Esophagus squamous epithelium (tissue), 5 donors: ENCODE data around the gene SLC35F3. TPM values are rescaled to one million over a fixed set of nuclear protein-coding genes. Genes with fewer than 3 reads are reported as not detected.

Experiments used
- DNase-seq: peaks from one replicate; lab custom pipeline; 2025; lab: John Stamatoyannopoulos, UW
- H3K27ac ChIP-seq, 4 donors: fragments of 200-600 bp; sonication (generic); one replicate each; pipeline ENCODE4 v1.5.1; 2016 to 2019; ENCODE audit warnings: mild to moderate bottlenecking in 1 of 4
- H3K27me3 ChIP-seq, 4 donors: fragments of 200-600 bp; sonication (generic); 1 replicate in 3 of 4; 2 replicates in 1 of 4; pipeline versions ENCODE4 v1.5.1 to v1.6.0; 2017 to 2021; ENCODE audit warnings: antibody characterized with exemption in 1 of 4
- H3K36me3 ChIP-seq, 3 donors: fragments of 200-600 bp; sonication (generic); one replicate each; pipeline ENCODE4 v1.5.1; 2016 to 2019
- H3K4me1 ChIP-seq, 3 donors: fragments of 200-600 bp; sonication (generic); one replicate each; pipeline ENCODE4 v1.5.1; 2017 to 2019
- H3K4me3 ChIP-seq, 4 donors: fragments of 200-600 bp; sonication (generic); 1 replicate in 3 of 4; 2 replicates in 1 of 4; pipeline ENCODE4 v1.5.1; 2016 to 2019; ENCODE audit warnings: mild to moderate bottlenecking in 2 of 4, moderate library complexity in 1 of 4
- H3K9me3 ChIP-seq, 3 donors: fragments of 200-600 bp; sonication (generic); one replicate each; pipeline ENCODE4 v1.5.1; 2016 to 2019
- CTCF ChIP-seq, 6 experiments: fragments of 450-650 bp in 4 of 6; fragments of 200-600 bp in 2 of 6; sonication (generic) in 2 of 6; IDR thresholded peaks; one replicate each; pipeline ENCODE4 v1.5.1; 2016 to 2019; ENCODE audit warnings: antibody characterized with exemption in 6 of 6, mild to moderate bottlenecking in 4 of 6, moderate library complexity in 4 of 6
- POLR2A ChIP-seq, 4 donors: fragments of 450-650 bp; IDR thresholded peaks; one replicate each; pipeline ENCODE4 v1.6.1; 2017; ENCODE audit warnings: antibody characterized with exemption in 4 of 4, mild to moderate bottlenecking in 4 of 4, moderate library complexity in 3 of 4
- WGBS, 2 donors: methylation state at CpG; one replicate each; pipeline ENCODE4 v1.1.5; 2018; 5-methylcytosine and 5-hydroxymethylcytosine counted together
- intact Hi-C: fragments of 100-400 bp; cut with DNase I; formaldehyde crosslinking; loops from one replicate; pipeline ENCODE4 v1.15.0; 2022
- total RNA-seq, 4 donors: library from RNA; depleted of rRNA; stranded (reverse); fragments of >200 nt; gene quantifications; one replicate each; pipeline ENCODE4 v1.1.0, GENCODE V29; 2016
- donor health status: DM: yes; HTN: yes; CAD: no.

The SLC35F3 gene
- total RNA-seq, 4 donors from 2014 or later = 0.13 to 0.99 (median 0.55) TPM

GRCh38 chr1:233983811-233984210, 79.3 kb downstream of the SLC35F3 start:
- no peak for TF ChIP-seq CTCF (IDR thresholded peaks at IDR 0.05)
- no peak for TF ChIP-seq POLR2A (IDR thresholded peaks at IDR 0.05)
- WGBS, 2 donors = 87 to 89% methylated on average over 7 of the region's 7 CpGs
- Histone ChIP-seq H3K27ac (no peak overlapping the region), H3K9me3 (no peaks in the 10 kb centered on the region), H3K36me3 (no peaks in the 10 kb centered on the region), H3K4me3 (no peak overlapping the region), H3K4me1 (no peaks in the 10 kb centered on the region), H3K27me3 (peaks cover 0 to 9% (median 0%) of the 10 kb centered on the region in 4 donors)
- intact Hi-C loops = no loop called here
- DNase-seq = no peak

GRCh38 chr1:233988963-233989696, 84.7 kb downstream of the SLC35F3 start:
- peaks cover 0 to 9% (median 0%) of the 10 kb centered on the region in 4 donors for H3K27me3 ChIP-seq
- 38 to 56% methylated on average over 2 of the region's 2 CpGs for WGBS, 2 donors
- no peak for DNase-seq
- peaks cover 0 to 9% (median 0%) of the 10 kb centered on the region in 3 donors for H3K4me1 ChIP-seq
- no peak overlapping the region for H3K27ac ChIP-seq
- intact Hi-C loops = no loop called here
- H3K9me3 ChIP-seq = no peaks in the 10 kb centered on the region
- no peaks in the 10 kb centered on the region for H3K36me3 ChIP-seq
- H3K4me3 ChIP-seq = no peak overlapping the region
- TF ChIP-seq POLR2A (IDR thresholded peaks at IDR 0.05) (no peak), CTCF (IDR thresholded peaks at IDR 0.05) (no peak)

GRCh38 chr1:233990486-233990885, 86.0 kb downstream of the SLC35F3 start:
- DNase-seq = no peak
- no peak for TF ChIP-seq CTCF (IDR thresholded peaks at IDR 0.05)
- no peak for TF ChIP-seq POLR2A (IDR thresholded peaks at IDR 0.05)
- no peak overlapping the region for H3K4me3 ChIP-seq
- H3K9me3 ChIP-seq = no peaks in the 10 kb centered on the region
- peaks cover 0 to 9% (median 0%) of the 10 kb centered on the region in 3 donors for H3K4me1 ChIP-seq
- WGBS, 2 donors = 57 to 67% methylated on average over 2 of the region's 2 CpGs
- peaks cover 0 to 14% (median 0%) of the 10 kb centered on the region in 4 donors for H3K27me3 ChIP-seq
- H3K36me3 ChIP-seq = no peaks in the 10 kb centered on the region
- no peak overlapping the region for H3K27ac ChIP-seq
- intact Hi-C loops = no loop called here

DNA sequence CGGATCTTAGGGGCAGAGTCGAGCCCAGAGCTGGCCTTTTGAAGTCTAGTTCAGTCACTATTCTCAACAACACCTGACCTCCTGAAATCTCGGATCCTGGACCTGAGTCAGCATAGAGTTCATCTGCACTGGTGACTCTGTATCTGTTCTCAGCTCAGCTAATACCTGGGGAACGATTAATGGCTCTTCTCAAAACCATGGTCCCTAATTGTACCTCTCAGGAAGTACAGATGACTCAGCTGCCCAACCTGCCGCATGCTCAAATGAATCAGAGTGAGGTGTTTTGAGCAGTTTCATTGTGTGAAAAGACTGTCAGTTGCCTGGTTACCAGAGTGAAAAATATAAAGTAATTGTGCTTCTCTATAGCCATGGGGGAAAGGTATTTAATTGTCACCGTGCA, 89.2 kb downstream of the SLC35F3 start:
- peaks cover 0 to 24% (median 0%) of the 10 kb centered on the region in 4 donors for H3K27me3 ChIP-seq
- H3K27ac ChIP-seq = no peak overlapping the region
- peaks cover 0 to 9% (median 0%) of the 10 kb centered on the region in 3 donors for H3K4me1 ChIP-seq
- H3K36me3 ChIP-seq = no peaks in the 10 kb centered on the region
- no peak overlapping the region for H3K4me3 ChIP-seq
- WGBS, 2 donors = 27 to 46% methylated on average over 6 of the region's 6 CpGs
- TF ChIP-seq POLR2A (IDR thresholded peaks at IDR 0.05) (no peak), CTCF (IDR thresholded peaks at IDR 0.05) (no peak)
- intact Hi-C loops = no loop called here
- no peak for DNase-seq
- H3K9me3 ChIP-seq = no peaks in the 10 kb centered on the region

DNA sequence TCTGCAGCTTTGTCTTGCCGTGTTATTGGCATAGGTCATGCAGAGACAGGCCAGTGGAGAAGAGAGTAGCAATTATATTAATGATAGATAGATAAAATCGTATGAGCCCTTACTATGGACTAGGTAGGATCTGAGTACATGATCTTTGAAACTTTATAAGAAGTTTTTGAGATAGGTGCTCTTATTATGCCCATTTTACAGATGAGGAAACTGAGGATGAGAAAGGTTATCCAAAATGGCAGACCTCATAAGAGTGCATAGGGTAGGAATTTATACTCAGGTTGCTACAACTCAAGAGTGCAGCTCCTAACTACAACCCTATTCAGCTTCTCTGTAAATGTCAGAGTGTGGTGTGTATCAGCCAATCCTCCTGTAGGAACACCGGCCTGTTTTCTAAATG, 89.6 kb downstream of the SLC35F3 start:
- Histone ChIP-seq H3K9me3 (no peaks in the 10 kb centered on the region), H3K4me1 (peaks cover 0 to 9% (median 0%) of the 10 kb centered on the region in 3 donors), H3K27ac (no peak overlapping the region), H3K4me3 (no peak overlapping the region), H3K27me3 (peaks cover 0 to 25% (median 0%) of the 10 kb centered on the region in 4 donors), H3K36me3 (no peaks in the 10 kb centered on the region)
- WGBS, 2 donors = 53 to 62% methylated on average over 3 of the region's 3 CpGs
- no peak for TF ChIP-seq CTCF (IDR thresholded peaks at IDR 0.05)
- intact Hi-C loops = no loop called here
- no peak for DNase-seq
